Choroid plexus epithelial cell (primary cell): ENCODE measurements around the gene SWI5.

Experiments
- DNase-seq: peaks from one replicate; pipeline ENCODE4 v3.0.0-alpha.2; 2010; ENCODE audit warnings: low read depth
- H3K4me3 ChIP-seq: 2 replicates; pipeline ENCODE4 v1.5.1; 2011; ENCODE audit warnings: low read depth, mild to moderate bottlenecking, control low read depth, low read length, moderate library complexity
- TF ChIP-seq, protein P1 (sequence below): conservative IDR thresholded peaks from 2 replicates; pipeline ENCODE4 v1.5.1; 2011; ENCODE audit warnings: low read depth, mild to moderate bottlenecking, control low read depth, inconsistent platforms, low read length, moderate library complexity

The SWI5 gene

DNA sequence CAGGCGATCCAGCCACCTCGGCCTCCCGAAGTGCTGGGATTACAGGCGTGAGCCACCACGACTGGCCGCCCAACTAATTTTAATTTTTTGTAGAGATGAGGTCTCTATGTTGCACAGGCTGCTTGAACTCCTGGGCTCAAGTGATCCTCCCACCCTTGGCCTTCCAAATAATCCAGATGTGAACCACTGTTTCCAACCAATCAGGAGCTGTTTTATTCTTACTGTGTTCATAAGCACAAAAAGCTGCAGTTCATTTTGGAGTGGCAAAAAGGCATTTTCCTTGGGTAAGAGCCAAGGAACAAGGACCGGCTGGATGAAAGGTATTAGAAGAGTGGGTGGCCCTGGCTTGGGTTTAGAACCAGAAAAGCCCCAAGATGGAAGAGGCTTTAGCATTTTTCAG is 59.1 kb downstream of the SWI5 start:
- TF ChIP-seq, protein P1, sequence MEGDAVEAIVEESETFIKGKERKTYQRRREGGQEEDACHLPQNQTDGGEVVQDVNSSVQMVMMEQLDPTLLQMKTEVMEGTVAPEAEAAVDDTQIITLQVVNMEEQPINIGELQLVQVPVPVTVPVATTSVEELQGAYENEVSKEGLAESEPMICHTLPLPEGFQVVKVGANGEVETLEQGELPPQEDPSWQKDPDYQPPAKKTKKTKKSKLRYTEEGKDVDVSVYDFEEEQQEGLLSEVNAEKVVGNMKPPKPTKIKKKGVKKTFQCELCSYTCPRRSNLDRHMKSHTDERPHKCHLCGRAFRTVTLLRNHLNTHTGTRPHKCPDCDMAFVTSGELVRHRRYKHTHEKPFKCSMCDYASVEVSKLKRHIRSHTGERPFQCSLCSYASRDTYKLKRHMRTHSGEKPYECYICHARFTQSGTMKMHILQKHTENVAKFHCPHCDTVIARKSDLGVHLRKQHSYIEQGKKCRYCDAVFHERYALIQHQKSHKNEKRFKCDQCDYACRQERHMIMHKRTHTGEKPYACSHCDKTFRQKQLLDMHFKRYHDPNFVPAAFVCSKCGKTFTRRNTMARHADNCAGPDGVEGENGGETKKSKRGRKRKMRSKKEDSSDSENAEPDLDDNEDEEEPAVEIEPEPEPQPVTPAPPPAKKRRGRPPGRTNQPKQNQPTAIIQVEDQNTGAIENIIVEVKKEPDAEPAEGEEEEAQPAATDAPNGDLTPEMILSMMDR, result no peak

DNA sequence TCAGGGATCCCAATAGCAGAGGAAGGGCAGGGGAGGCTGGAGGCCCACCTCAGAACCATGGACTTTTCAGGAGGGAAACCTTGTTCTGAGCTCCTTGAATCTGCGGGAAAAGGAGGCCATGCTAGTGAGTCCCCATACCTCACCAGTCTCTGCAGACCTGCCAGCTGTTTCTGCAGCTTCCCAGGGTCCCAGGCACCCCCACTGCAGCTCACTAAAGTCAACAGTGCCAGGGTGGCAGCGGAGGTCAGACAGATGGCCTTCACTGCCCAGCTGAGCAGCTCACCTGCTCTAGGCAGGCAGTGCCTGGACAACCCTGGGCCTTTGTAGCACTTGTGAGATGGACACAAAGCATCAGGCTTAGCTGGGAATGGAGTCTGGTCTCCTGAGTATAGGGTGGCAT is 59.8 kb downstream of the SWI5 start:
- TF ChIP-seq, protein P1, result no peak
- DNase-seq, result no peak
- no peak overlapping the region for H3K4me3 ChIP-seq

More for the DNA sequence above, 59.1 kb downstream of the SWI5 start:
- H3K4me3 ChIP-seq, result no peak overlapping the region
- DNase-seq, result no peak

DNA sequence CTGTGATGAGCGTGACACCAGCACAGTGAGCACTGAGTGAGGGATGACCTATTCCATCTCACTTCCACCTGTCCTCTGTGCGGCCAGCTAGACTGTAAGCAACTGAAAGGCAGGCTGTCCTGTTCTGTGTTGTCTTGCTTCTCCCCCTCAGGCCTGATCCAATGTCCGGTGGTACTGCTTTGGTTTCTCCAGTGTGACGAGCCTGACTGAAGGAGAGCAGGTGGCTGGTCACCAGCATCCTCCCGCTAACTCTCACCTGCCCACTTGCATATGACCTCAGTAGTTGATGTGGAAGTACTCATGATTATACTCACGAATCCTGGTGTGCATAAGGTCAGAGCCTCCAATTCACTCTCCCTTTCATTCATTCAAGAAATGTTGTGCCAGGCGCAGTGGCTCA is 61.9 kb downstream of the SWI5 start:
- DNase-seq, result no peak
- TF ChIP-seq, protein P1, result no peak
- H3K4me3 ChIP-seq, result no peak overlapping the region
